Endothelial cell of umbilical vein (primary cell): ENCODE measurements around the gene EGFL7. TPM values are rescaled to one million over a fixed set of nuclear protein-coding genes. Genes with fewer than 3 reads are reported as not detected.

ENCODE experiments used
- BruUV-seq: library from RNA; stranded (reverse); fragments of 400-500 nt; replicated peaks from 2 replicates; lab custom pipeline; 2021; lab: Mats Ljungman, UMichigan
- CTCF ChIA-PET: fragments of 300-600, 350-600 bp; sonication (Branson Sonifier 250); formaldehyde crosslinking; loops from one replicate; lab custom pipeline; 2021; ENCODE audit warnings: antibody characterized with exemption, inconsistent platforms; lab: Charles Lee
- POLR2A ChIA-PET: fragments of 300-600, 350-600 bp; sonication (Branson Sonifier 250); formaldehyde crosslinking; loops from one replicate; lab custom pipeline; 2021; ENCODE audit warnings: antibody characterized with exemption, inconsistent platforms; lab: Charles Lee
- DNase-seq: peaks from one replicate; pipeline ENCODE4 v3.0.0-alpha.2; 2011; ENCODE audit warnings: low read depth, low spot score
- FAIRE-seq: peaks from 2 replicates; lab custom pipeline; 2011; peaks lifted over from hg19 to GRCh38; lab: Jason Lieb, UNC
- H2AFZ ChIP-seq: 2 replicates; pipeline ENCODE4 v1.6.0; 2012; ENCODE audit warnings: low read depth, low read length, control low read depth, inconsistent platforms
- H3K27ac ChIP-seq: 2 replicates; pipeline ENCODE4 v1.5.1; 2011; ENCODE audit warnings: low read depth, mild to moderate bottlenecking, control low read depth, low read length, moderate library complexity; ENCODE audit not compliant: insufficient read depth
- H3K27me3 ChIP-seq, 2 experiments: 2 replicates each; pipeline versions ENCODE4 v1.6.0 to v1.6.1; 2011; ENCODE audit warnings: low read length in 2 of 2, mixed read lengths in 1 of 2; ENCODE audit not compliant: control insufficient read depth in 2 of 2, insufficient read depth in 2 of 2
- H3K36me3 ChIP-seq, 2 experiments: 2 replicates in 1 of 2; 3 replicates in 1 of 2; pipeline ENCODE4 v1.5.1; 2011; ENCODE audit warnings: low read length in 2 of 2, mild to moderate bottlenecking in 1 of 2, moderate library complexity in 1 of 2; ENCODE audit not compliant: control insufficient read depth in 2 of 2, insufficient read depth in 2 of 2; ENCODE audit errors: extremely low read depth in 1 of 2
- H3K4me1 ChIP-seq: 3 replicates; pipeline ENCODE4 v1.5.1; 2011; ENCODE audit warnings: mild to moderate bottlenecking, low read length; ENCODE audit not compliant: control insufficient read depth, insufficient read depth; ENCODE audit errors: extremely low read depth
- H3K4me2 ChIP-seq: 2 replicates; pipeline ENCODE4 v1.6.1; 2011; ENCODE audit warnings: low read length, control low read depth, mixed read lengths; ENCODE audit not compliant: insufficient read depth
- H3K4me3 ChIP-seq, 3 experiments: fragments of 200-600 bp in 1 of 3; sonication (generic), shearing (Covaris generic) in 1 of 3; replicated peaks in 1 of 3; 2 replicates each; pipeline ENCODE4 v1.5.1; 2011 to 2016; ENCODE audit warnings: control low read depth in 3 of 3, low read length in 3 of 3, mild to moderate bottlenecking in 2 of 3, inconsistent platforms in 1 of 3, low read depth in 1 of 3, moderate library complexity in 1 of 3; ENCODE audit not compliant: insufficient read depth in 1 of 3
- H3K79me2 ChIP-seq: 2 replicates; pipeline ENCODE4 v1.6.0; 2012; ENCODE audit warnings: low read length, inconsistent platforms; ENCODE audit not compliant: control insufficient read depth, insufficient read depth
- H3K9ac ChIP-seq: replicated peaks from 2 replicates; pipeline ENCODE3; 2011; ENCODE audit warnings: low read length, control low read depth; ENCODE audit not compliant: insufficient read depth; ENCODE audit errors: extremely low read depth
- H3K9me1 ChIP-seq: replicated peaks from 3 replicates; pipeline ENCODE4 v1.6.0; 2011; ENCODE audit warnings: mild to moderate bottlenecking, low read length; ENCODE audit not compliant: control insufficient read depth, insufficient read depth; ENCODE audit errors: extremely low read depth
- H3K9me3 ChIP-seq: replicated peaks from 2 replicates; pipeline ENCODE4 v1.5.1; 2012; ENCODE audit warnings: low read length, inconsistent platforms; ENCODE audit not compliant: control insufficient read depth, insufficient read depth
- H4K20me1 ChIP-seq: replicated peaks from 2 replicates; pipeline ENCODE3; 2011; ENCODE audit warnings: mild to moderate bottlenecking, low read length; ENCODE audit not compliant: control insufficient read depth, insufficient read depth; ENCODE audit errors: extremely low read depth
- CTCF ChIP-seq, 2 donors: IDR thresholded peaks; 1 replicate in 1 of 2; 2 replicates in 1 of 2; pipeline ENCODE4 v1.5.1; 2011; ENCODE audit warnings: low read length in 2 of 2, mild to moderate bottlenecking in 2 of 2, moderate library complexity in 2 of 2, control low read depth in 1 of 2, inconsistent platforms in 1 of 2, low read depth in 1 of 2; ENCODE audit not compliant: insufficient read depth in 1 of 2; ENCODE audit errors: extremely low read depth in 1 of 2
- EZH2 ChIP-seq: IDR thresholded peaks from 2 replicates; pipeline ENCODE4 v1.6.1; 2012; ENCODE audit warnings: borderline replicate concordance, low read depth, mild to moderate bottlenecking, moderate library complexity, low read length, inconsistent platforms; ENCODE audit not compliant: severe bottlenecking
- FOS ChIP-seq: IDR thresholded peaks from 2 replicates; pipeline ENCODE4 v1.6.1; 2011; ENCODE audit warnings: mild to moderate bottlenecking, low read length, moderate library complexity, borderline replicate concordance; ENCODE audit not compliant: insufficient read depth
- MYC ChIP-seq: IDR thresholded peaks from one replicate; pipeline ENCODE4 v1.6.1; 2011; ENCODE audit warnings: mild to moderate bottlenecking, low read depth, low read length
- POLR2A ChIP-seq: IDR thresholded peaks from 2 replicates; pipeline ENCODE4 v1.6.1; 2012; ENCODE audit warnings: low read depth, mild to moderate bottlenecking, control low read depth, low read length
- POLR2AphosphoS5 ChIP-seq: IDR thresholded peaks from 2 replicates; pipeline ENCODE4 v1.6.1; 2012; ENCODE audit warnings: low read depth, mild to moderate bottlenecking, control low read depth, low read length, moderate library complexity; ENCODE audit not compliant: insufficient read depth
- dilution Hi-C: fragments of 300-500 bp; cut with MboI; formaldehyde crosslinking; loops from one replicate; pipeline ENCODE4 v1.15.0; 2019; ENCODE audit warnings: low sequenced_read_pairs; ENCODE audit not compliant: extremely low pct_ligation_motif_present
- intact Hi-C: fragments of 100-400 bp; cut with micrococcal nuclease; formaldehyde crosslinking; loops from one replicate; pipeline ENCODE4 v1.10.0; 2022
- polyA plus RNA-seq, 4 experiments: library from polyadenylated mRNA; depleted of rRNA in 3 of 4; stranded (reverse) in 3 of 4; unstranded in 1 of 4; fragments of >200 nt; gene quantifications; 2 replicates each; pipeline versions ENCODE4 v1.2.1 to v1.2.3, GENCODE V29; 2011 to 2012; ENCODE audit warnings: missing spikeins in 1 of 4
- total RNA-seq: library from RNA; stranded (reverse); gene quantifications from 2 replicates; pipeline ENCODE4 v1.2.3, GENCODE V29; 2021

The EGFL7 gene
- total and polyA plus RNA-seq, 2 donors (not counting 3 experiments of a cell fraction or from before 2014, with no cell fraction given) = 1,043 to 1,377 TPM

DNA sequence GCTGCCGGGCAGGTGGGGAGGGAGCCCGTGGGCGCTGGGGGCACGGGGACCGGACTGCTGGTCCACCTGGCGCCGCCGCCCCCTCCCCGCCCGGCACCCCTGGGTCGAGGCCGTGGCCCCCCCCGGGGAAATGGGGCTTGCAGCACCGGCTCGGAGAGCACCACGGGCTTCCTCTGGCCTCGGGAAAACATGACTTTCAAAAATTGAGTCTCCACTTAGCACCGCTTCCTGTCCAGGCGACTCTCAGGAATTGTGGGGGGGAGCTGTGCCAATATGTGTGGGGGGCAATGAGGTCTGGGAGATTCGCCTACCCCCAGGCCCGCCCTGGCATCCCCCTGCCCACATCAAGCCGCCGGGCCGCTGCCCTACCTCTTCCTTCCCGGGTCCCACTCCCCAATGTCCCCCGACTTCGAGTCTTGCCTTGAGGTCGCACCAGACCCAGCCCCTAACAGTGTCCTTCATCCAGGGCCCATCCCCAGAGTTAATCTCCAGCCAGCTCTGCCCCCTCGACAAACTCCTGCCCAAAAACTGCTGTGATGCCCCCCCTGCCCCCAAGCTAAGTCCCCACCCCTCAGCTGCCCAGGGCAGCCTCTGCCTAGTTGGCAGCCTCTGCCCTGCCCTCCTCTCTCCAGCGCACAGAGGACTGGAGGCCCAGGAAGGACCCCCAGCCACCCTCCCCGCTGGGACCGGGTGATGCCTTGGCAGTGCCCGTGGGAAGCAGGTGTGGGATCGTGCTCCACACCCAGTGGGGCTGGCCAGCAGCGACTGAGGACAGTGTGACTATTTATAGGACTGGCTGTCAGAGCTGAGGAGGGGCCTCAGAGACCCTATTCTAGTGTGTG is 3.9 kb downstream of the EGFL7 start:
- ChIA-PET POLR2A (interaction anchor here (1.6 to 9.9 kb wide), 2 partner anchors 11 to 20 kb away, joined by 9 to 161 read pairs; no protein-coding TSS in a partner anchor), CTCF (interaction anchor here (7.2 kb wide), 1 partner anchor 21 kb away, joined by 90 read pairs; no protein-coding TSS in a partner anchor)
- no peaks in the 10 kb centered on the region for H3K9me1 ChIP-seq
- intact Hi-C loops = no loop called here
- TF ChIP-seq EZH2 (no peak), MYC (no peak), POLR2AphosphoS5 (peak; percentile 73), CTCF (IDR thresholded peaks at IDR 0.05; ENCODE audit: extremely low read depth in 1 of 2, insufficient read depth in 1 of 2, low read depth in 1 of 2, low read length in 2 of 2) (no peak), FOS (no peak), POLR2A (peak; percentile 5)
- H3K27ac ChIP-seq = peak overlapping the region; percentile 78
- no peaks in the 10 kb centered on the region for H3K27me3 ChIP-seq
- H3K79me2 ChIP-seq = peaks cover 80% of the 10 kb centered on the region
- BruUV-seq = no TSS peak
- no peaks in the 10 kb centered on the region for H4K20me1 ChIP-seq
- dilution Hi-C loops = no loop called here
- H3K9ac ChIP-seq = peak overlapping the region; percentile 79
- FAIRE-seq = peak; percentile 43
- H3K4me1 ChIP-seq = peaks cover 24% of the 10 kb centered on the region
- no peak overlapping the region for H2AFZ ChIP-seq
- no peaks in the 10 kb centered on the region for H3K9me3 ChIP-seq
- peak overlapping the region; percentile 54 to 83 (median 65) for H3K4me3 ChIP-seq
- peak overlapping the region; percentile 40 for H3K4me2 ChIP-seq
- DNase-seq = peak; percentile 39
- peaks cover 32 to 66% of the 10 kb centered on the region in 2 experiments for H3K36me3 ChIP-seq
